NB4 (cell line): ENCODE data around the gene IL1RL2.

Experiments
- CTCF ChIP-seq: IDR thresholded peaks from one replicate; pipeline ENCODE4 v1.5.1; 2012; ENCODE audit warnings: low read depth, low read length
- POLR2A ChIP-seq: IDR thresholded peaks from 2 replicates; pipeline ENCODE4 v1.6.1; 2011; ENCODE audit warnings: mild to moderate bottlenecking; ENCODE audit not compliant: insufficient read length; ENCODE audit errors: extremely low read depth

- TF ChIP-seq CTCF (no peak), POLR2A (no peak)
These were observed 28.6 kb upstream of the IL1RL2 start for GRCh38 chr2:102158011-102158755.
